ENCODE results near the gene MRPL47. TPM values are rescaled to one million over a fixed set of nuclear protein-coding genes. Genes with fewer than 3 reads are reported as not detected.
A peak's percentile ranks its signal among the peaks of the same experiment; 100 is the strongest.

MRPL47 gene
- total RNA-seq, 2 experiments from 2014 or later, result 51.4 to 54.0 TPM

- no peaks in the 10 kb centered on the region for H3K27me3 Mint-ChIP-seq
- intact Hi-C loops (cut with micrococcal nuclease), result no loop called here
- ChIA-PET CTCF (interaction anchor here (1.4 kb wide), 1 partner anchor 28 kb away, joined by 6 read pairs; no protein-coding TSS in a partner anchor), POLR2A (no interaction called here)
- no peak overlapping the region for H3K27ac Mint-ChIP-seq
- peaks cover 50% of the 10 kb centered on the region for H3K36me3 Mint-ChIP-seq
- H3K9me3 Mint-ChIP-seq, result no peaks in the 10 kb centered on the region
- no peak for DNase-seq
- H3K4me1 Mint-ChIP-seq (ENCODE audit: low read depth), result no peaks in the 10 kb centered on the region
- no peak overlapping the region for H3K4me3 Mint-ChIP-seq
Measured at GRCh38 chr3:179622023-179622422, 17.6 kb upstream of the MRPL47 start.

- DNase-seq, result no peak
- intact Hi-C loops (cut with micrococcal nuclease), result no loop called here
- POLR2A ChIA-PET, result no interaction called here
Measured at GRCh38 chr3:179615458-179616173, 11.2 kb upstream of the MRPL47 start.

GRCh38 chr3:179613807-179614206, 9.4 kb upstream of the MRPL47 start:
- Mint-ChIP-seq H3K4me3 (no peak overlapping the region), H3K36me3 (peaks cover 21% of the 10 kb centered on the region), H3K9me3 (no peaks in the 10 kb centered on the region), H3K27ac (no peak overlapping the region), H3K4me1 (ENCODE audit: low read depth) (peaks cover 24% of the 10 kb centered on the region), H3K27me3 (no peaks in the 10 kb centered on the region)
- CTCF ChIA-PET, result no interaction called here
- no peak for DNase-seq
- intact Hi-C loops (cut with micrococcal nuclease), result no loop called here
- POLR2A ChIA-PET, result no interaction called here

More at GRCh38 chr3:179615458-179616173, 11.2 kb upstream of the MRPL47 start:
- Mint-ChIP-seq H3K4me1 (ENCODE audit: low read depth) (peaks cover 13% of the 10 kb centered on the region), H3K4me3 (no peak overlapping the region), H3K27ac (no peak overlapping the region), H3K9me3 (no peaks in the 10 kb centered on the region), H3K36me3 (peaks cover 31% of the 10 kb centered on the region), H3K27me3 (no peaks in the 10 kb centered on the region)
- CTCF ChIA-PET, result no interaction called here

GRCh38 chr3:179610066-179610465, 5.6 kb upstream of the MRPL47 start:
- Mint-ChIP-seq H3K27ac (peak overlapping the region; percentile 44), H3K36me3 (peaks cover 17% of the 10 kb centered on the region), H3K27me3 (no peaks in the 10 kb centered on the region), H3K4me1 (ENCODE audit: low read depth) (peaks cover 46% of the 10 kb centered on the region), H3K9me3 (no peaks in the 10 kb centered on the region), H3K4me3 (no peak overlapping the region)
- POLR2A ChIA-PET, result no interaction called here
- DNase-seq, result no peak
- intact Hi-C loops (cut with micrococcal nuclease), result no loop called here
- CTCF ChIA-PET, result no interaction called here

GRCh38 chr3:179608931-179609720, 4.7 kb upstream of the MRPL47 start:
- H3K36me3 Mint-ChIP-seq, result peaks cover 21% of the 10 kb centered on the region
- intact Hi-C loops (cut with micrococcal nuclease), result loop anchor here (1.0 to 5.0 kb wide), 6 partner anchors 35 to 1378 kb away; partner anchors contain the start of genes ACTL6A, DNAJC19 and TTC14
- DNase-seq, result peak; percentile 62
- H3K4me1 Mint-ChIP-seq (ENCODE audit: low read depth), result peaks cover 50% of the 10 kb centered on the region
- peak overlapping the region; percentile 96 for H3K27ac Mint-ChIP-seq
- POLR2A ChIA-PET, result interaction anchor here (1.0 to 1.4 kb wide), 3 partner anchors 18 to 43 kb away, joined by 3 to 4 read pairs (median 3); partner anchors contain the start of gene USP13
- no peaks in the 10 kb centered on the region for H3K9me3 Mint-ChIP-seq
- H3K4me3 Mint-ChIP-seq, result peak overlapping the region; percentile 67
- H3K27me3 Mint-ChIP-seq, result no peaks in the 10 kb centered on the region
- CTCF ChIA-PET, result interaction anchor here (1.0 kb wide), 1 partner anchor 41 kb away, joined by 3 read pairs; no protein-coding TSS in a partner anchor

- Mint-ChIP-seq H3K4me3 (peak overlapping the region; percentile 35), H3K27ac (peak overlapping the region; percentile 70), H3K4me1 (ENCODE audit: low read depth) (peaks cover 48% of the 10 kb centered on the region), H3K9me3 (no peaks in the 10 kb centered on the region), H3K36me3 (peaks cover 21% of the 10 kb centered on the region), H3K27me3 (no peaks in the 10 kb centered on the region)
- intact Hi-C loops (cut with micrococcal nuclease), result loop anchor here (5.0 kb wide), 1 partner anchor 1381 kb away; the partner anchor contains the start of gene DNAJC19
- no peak for DNase-seq
- ChIA-PET POLR2A (no interaction called here), CTCF (interaction anchor here (1.8 kb wide), 1 partner anchor 44 kb away, joined by 7 read pairs; no protein-coding TSS in a partner anchor)
Measured at GRCh38 chr3:179606534-179607085, 2.2 kb upstream of the MRPL47 start.

- peak overlapping the region; percentile 99 for H3K4me3 Mint-ChIP-seq
- no peaks in the 10 kb centered on the region for H3K9me3 Mint-ChIP-seq
- peaks cover 33% of the 10 kb centered on the region for H3K36me3 Mint-ChIP-seq
- ChIA-PET POLR2A (interaction anchor here (0.6 kb wide), 1 partner anchor 13 kb away, joined by 4 read pairs; no protein-coding TSS in a partner anchor), CTCF (no interaction called here)
- H3K4me1 Mint-ChIP-seq (ENCODE audit: low read depth), result peaks cover 35% of the 10 kb centered on the region
- DNase-seq, result no peak
- no peaks in the 10 kb centered on the region for H3K27me3 Mint-ChIP-seq
- intact Hi-C loops (cut with micrococcal nuclease), result loop anchor here (1.0 kb wide), 4 partner anchors 42 to 457 kb away; partner anchors contain the start of genes ACTL6A, MFN1 and ZNF639
- H3K27ac Mint-ChIP-seq, result peak overlapping the region; percentile 98
Measured at GRCh38 chr3:179603831-179604230, 607 bp downstream of the MRPL47 start.

- Mint-ChIP-seq H3K4me3 (peak overlapping the region; percentile 99), H3K36me3 (peaks cover 36% of the 10 kb centered on the region), H3K27me3 (no peaks in the 10 kb centered on the region), H3K27ac (no peak overlapping the region), H3K9me3 (no peaks in the 10 kb centered on the region), H3K4me1 (ENCODE audit: low read depth) (peaks cover 33% of the 10 kb centered on the region)
- ChIA-PET POLR2A (interaction anchor here (0.6 kb wide), 1 partner anchor 13 kb away, joined by 4 read pairs; no protein-coding TSS in a partner anchor), CTCF (no interaction called here)
- intact Hi-C loops (cut with micrococcal nuclease), result no loop called here
- no peak for DNase-seq
Measured at GRCh38 chr3:179603321-179603720, 1.1 kb downstream of the MRPL47 start.

GRCh38 chr3:179599531-179599930, 4.9 kb downstream of the MRPL47 start:
- Mint-ChIP-seq H3K9me3 (no peaks in the 10 kb centered on the region), H3K27me3 (no peaks in the 10 kb centered on the region), H3K36me3 (peaks cover 31% of the 10 kb centered on the region), H3K4me1 (ENCODE audit: low read depth) (peaks cover 9% of the 10 kb centered on the region), H3K27ac (no peak overlapping the region), H3K4me3 (no peak overlapping the region)
- DNase-seq, result no peak
- POLR2A ChIA-PET, result no interaction called here
- intact Hi-C loops (cut with micrococcal nuclease), result no loop called here
- CTCF ChIA-PET, result interaction anchor here (0.6 kb wide), 1 partner anchor 50 kb away, joined by 3 read pairs; no protein-coding TSS in a partner anchor

- Mint-ChIP-seq H3K4me3 (no peak overlapping the region), H3K9me3 (no peaks in the 10 kb centered on the region), H3K27me3 (no peaks in the 10 kb centered on the region), H3K36me3 (peaks cover 34% of the 10 kb centered on the region), H3K4me1 (ENCODE audit: low read depth) (peaks cover 10% of the 10 kb centered on the region), H3K27ac (peak overlapping the region; percentile 15)
- POLR2A ChIA-PET, result interaction anchor here (0.8 kb wide), 1 partner anchor 17 kb away, joined by 3 read pairs; no protein-coding TSS in a partner anchor
- CTCF ChIA-PET, result no interaction called here
- no peak for DNase-seq
- intact Hi-C loops (cut with micrococcal nuclease), result no loop called here
Measured at GRCh38 chr3:179591313-179591712, 13.1 kb downstream of the MRPL47 start.

- Mint-ChIP-seq H3K9me3 (no peaks in the 10 kb centered on the region), H3K36me3 (peaks cover 40% of the 10 kb centered on the region), H3K4me3 (no peak overlapping the region), H3K27me3 (no peaks in the 10 kb centered on the region), H3K4me1 (ENCODE audit: low read depth) (peaks cover 10% of the 10 kb centered on the region), H3K27ac (peak overlapping the region; percentile 62)
- POLR2A ChIA-PET, result interaction anchor here (0.8 to 0.9 kb wide), 2 partner anchors 13 to 18 kb away, joined by 3 to 4 read pairs; no protein-coding TSS in a partner anchor
- intact Hi-C loops (cut with micrococcal nuclease), result no loop called here
- DNase-seq, result no peak
- CTCF ChIA-PET, result no interaction called here
Measured at GRCh38 chr3:179590669-179591068, 13.8 kb downstream of the MRPL47 start.
